CD4-positive, alpha-beta T cell treated with Interleukin-2 at 100 ng/mL for 4 hours (primary cell): ENCODE data around the gene RAB11FIP3.

Source experiments
- DNase-seq: peaks from one replicate; pipeline ENCODE4 v3.0.0-alpha.2; 2020; ENCODE audit warnings: low spot score

The RAB11FIP3 gene

DNA sequence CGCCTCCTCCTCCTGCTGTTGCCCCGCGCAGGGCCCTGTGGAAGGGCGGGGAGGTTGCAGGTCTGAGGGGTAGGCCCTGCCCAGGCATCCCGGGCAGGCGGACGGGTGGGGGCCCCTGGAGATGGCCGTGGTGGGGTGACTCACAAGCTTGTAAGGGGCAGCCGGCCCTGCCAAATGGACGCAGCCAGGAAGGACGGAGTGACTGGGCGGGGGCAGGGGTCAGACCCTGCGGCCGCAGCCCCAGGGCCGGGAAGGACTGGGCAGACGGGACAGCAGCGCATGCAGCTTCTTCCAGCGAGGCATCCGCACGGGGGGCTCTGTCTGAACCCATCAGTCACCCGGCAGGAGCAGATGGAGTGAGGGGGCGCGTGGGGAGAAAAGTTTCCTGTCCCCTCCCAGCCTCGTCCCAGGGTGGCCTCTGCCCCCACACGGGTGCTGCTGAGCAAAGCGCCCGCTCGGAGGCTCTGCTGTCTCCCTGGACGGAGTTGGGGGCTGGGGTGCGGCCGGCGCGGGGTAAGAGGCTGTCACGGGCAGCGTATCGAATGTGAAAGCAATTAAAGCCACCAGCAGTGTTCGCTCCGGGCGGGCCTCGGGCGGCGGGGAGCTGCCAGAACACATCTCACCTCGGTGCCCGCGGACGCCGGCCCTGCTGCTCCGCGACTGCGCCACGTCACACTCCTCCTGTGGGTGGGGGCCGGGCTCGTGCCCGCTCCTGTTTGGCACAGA is 129.4 kb downstream of the RAB11FIP3 start:
- no peak for DNase-seq

DNA sequence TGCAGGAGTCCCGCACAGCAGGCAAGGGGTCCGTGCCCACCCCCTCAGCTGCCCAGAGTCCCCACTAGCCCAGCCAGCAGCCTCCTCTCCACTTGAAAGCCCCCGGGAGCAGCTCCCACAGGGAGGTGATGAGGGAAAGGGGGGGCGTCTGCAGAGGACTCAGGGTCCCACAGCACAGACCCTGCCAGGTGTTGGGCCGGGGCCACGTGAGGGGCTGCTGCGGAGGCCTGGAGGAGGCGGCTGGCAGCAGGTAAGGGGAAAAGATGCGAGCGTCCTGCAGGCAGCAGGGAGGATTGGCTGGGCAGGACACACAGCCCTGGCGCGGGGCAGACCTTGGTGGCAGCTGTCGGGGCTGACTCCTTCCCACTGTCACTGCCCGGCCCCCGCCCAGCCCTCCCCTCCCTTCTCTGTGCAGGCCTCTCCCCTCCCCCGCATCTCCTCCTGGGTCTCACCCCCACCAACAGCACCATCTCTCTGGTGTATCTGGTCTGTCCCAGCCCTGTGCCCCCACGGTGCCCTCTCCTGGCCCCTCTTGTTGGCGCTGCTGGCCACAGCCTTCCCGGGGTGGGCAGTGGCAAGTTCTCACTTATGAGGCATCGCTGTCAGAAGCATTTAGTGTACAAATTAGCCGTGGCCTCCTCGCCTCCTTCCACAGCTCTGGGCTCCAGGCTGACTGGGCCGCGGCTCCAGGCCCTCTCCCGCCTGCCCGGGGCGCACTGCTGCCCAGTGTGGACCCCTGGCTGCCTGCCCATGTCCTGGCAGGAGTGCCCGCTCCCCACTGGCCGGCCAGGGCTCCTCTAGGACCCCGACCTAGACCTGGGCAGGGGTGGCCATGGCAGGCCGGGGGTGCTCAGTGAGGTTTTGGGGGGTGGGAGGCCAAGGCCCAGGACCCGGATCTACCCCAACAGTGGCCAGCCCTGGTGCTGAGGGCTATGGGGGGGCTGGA is 130.4 kb downstream of the RAB11FIP3 start:
- no peak for DNase-seq

DNA sequence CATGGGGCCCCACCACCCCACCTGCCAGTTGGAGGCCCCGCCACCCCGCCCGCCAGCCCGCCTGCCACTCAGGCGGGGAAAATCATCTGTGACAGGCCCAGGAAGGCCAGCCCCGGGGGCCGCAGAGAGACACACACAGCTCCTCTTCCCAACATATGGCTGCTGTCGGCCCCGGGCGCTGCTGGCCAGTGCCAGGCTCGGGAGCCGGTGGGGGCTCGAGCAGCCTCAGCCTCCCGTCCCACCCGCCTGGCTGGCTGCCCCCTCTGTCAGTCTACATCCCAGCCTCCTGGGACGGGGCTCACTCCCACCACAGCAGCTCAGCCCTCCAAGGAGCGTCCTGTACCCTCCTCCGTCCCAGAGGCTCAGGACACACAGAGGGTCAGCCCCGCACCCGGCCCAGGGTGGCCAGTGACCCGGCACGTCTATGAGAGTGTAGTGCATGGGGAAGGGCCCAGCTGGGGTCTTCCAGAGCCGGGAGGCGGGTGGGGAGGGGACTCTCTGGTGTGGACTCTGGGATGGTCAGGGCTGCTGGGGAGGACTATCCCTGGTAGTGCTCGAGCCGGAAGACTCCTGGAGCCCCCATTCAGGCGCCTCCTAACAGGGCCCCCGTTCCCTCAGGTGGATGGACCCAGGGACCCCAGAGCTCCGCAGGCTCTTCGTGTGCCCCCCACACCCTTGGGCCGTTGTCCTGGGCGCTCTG is 131.2 kb downstream of the RAB11FIP3 start:
- no peak for DNase-seq

DNA sequence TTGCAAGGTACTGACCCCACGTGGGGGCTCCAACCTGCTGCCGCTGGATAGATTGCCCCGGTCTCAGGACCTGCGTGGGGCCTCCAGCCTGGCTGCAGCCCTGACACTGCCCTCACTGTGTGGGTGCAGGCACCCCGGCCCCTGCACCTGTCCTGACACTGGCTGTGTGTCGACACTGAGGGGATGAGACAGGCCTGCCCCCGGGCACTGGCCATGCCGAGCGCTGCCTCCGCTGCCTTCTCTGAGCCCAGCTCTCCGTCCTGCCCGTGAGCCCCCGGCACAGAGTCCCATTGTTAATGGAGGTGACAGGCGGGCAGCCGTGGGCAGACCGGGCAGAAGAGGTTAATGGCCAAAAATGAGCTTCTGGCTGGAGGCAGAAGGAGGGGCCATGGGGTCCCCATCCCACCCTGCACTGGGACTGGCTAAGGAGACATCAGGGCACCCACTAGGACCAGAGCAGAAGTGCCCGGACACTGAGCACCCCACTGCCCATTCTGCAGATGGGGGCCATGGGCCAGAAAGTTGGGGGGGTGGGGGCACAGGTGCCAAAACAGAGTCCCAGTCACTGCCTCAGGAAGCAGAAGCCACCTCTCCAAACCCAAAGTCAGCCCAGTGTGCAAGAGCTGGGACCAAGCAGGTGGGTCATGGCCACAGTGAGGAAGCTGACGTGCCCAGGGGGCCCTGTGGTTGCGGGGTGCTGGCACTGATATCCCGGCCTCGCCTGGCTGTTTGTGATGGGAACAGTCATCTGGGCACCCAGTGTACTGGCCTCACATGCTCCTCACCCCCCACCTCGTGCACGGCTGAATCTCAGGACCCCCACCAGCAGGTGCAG is 132.2 kb downstream of the RAB11FIP3 start:
- DNase-seq = no peak

DNA sequence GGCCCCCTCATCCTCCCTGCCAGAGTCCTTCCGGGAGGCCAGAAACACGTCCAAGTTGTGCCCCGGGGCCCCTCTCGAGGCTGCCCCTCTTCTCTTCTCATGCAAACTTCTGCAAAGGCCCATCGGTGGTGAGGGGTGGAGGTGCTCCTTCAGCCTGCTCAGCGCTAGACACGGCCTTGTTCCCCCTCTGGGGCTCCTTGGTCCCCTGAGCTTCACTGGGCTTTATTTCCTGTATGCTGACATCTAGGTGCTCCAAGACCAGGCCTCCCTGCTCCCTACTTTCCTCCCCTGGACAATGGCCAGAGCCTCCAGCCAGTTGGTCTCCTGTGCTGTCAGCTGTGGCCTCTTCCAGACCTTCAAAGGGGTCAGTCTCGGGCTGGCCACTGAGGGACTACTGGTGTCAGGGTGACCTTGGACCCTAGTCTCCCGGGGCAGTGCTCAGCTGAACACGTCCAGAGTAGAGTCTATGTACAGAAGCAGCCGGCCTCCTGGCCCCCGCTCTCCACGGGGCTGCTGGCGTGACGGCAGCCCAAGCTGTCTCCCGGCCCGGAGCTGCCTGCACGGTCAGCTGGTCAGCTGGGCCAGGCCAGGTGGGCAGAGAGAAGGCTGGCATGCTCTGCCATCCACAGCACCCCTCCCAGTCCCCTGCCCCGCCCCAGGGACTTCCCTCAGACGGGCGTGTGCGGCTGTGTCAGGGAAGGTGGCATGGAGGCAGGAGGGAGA is 133.0 kb downstream of the RAB11FIP3 start:
- DNase-seq = no peak

DNA sequence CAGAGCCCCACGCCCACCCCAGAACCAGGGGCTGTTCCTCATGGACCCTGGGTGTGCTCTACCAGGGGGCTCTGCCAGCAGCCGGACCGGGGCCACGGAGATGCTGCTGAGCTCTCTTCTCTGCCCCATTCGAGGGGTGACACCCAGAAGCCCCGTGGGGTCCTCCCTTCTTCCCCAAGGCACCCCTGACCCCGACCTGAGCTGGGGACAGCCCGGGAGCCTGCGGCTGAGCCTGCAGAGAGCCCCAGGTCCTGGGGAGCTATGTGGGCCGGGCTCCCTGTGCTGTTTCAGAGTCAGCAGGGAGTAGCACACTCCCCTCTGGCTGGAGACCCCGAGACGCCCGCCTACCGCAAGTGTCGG is 133.6 kb downstream of the RAB11FIP3 start:
- no peak for DNase-seq

DNA sequence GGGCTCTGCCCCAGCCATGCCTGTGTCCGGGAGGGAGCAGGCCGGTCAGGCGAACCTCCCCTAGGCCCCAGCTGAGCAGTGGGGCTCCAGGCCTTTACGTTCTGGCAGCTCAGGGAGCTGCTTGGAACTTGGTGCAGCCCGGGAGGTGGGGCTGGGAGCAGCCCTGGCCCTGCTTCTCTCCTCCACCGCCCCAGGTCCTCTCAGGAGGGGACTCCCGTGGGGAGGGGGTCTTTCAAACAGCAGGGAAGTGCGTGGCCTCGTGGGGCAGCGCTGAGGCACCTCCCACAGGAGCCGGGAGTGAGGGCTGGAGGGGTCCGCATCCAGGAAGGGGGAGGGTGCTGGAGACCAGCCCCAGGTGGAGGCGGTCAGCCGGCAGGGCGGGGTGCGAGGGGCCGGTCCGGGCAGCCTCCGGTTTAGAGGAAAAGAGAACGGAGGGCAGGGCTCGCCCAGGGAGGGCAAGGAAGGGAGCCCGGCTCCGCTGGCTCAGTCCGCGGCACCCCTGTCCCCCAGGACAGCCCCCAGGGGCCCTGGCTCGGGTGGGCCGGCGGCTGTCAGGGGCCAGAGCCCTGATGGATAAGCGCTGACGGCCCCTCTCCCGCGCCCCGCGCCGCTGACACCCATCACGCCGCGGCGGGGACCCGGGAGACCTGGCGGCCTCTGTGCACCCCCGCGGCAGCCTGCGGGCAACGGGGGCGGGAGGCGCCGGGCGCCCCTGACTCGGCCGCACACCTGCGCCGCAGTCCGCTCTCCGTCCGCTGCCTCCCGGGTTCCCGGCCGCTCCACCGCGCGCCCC is 134.2 kb downstream of the RAB11FIP3 start:
- no peak for DNase-seq

DNA sequence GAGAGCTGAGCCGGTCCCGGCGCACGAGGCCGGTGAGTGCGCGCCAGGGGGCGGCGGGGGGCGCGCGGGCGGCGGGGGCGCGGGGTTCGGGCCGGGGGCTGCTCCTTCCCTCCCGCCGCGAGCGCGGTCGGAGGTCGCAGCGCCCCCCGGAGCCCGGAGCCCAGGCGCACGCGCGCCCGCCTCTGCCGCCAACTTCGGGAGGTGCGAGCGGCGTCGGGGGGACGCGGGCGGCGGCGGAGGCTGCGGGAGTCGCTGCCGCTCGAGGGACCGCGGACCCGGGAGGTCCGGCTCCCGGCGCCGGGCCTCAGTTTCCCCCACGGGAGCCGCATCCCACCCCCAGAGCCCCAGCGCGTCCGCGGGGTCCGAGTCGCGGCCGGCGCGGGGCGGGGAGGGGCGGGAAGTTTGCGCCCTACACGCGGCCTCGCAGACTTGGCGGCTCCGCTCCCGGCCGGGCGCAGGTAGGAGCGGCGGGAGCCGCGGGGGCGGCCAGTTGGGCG is 134.8 kb downstream of the RAB11FIP3 start, which contains the start of gene PRR35:
TSS of gene PRR35 (plus strand) at position 191 of the 497 bp plus-strand sequence. CDS start 2,901 bp downstream, outside the sequence.
- DNase-seq = no peak

DNA sequence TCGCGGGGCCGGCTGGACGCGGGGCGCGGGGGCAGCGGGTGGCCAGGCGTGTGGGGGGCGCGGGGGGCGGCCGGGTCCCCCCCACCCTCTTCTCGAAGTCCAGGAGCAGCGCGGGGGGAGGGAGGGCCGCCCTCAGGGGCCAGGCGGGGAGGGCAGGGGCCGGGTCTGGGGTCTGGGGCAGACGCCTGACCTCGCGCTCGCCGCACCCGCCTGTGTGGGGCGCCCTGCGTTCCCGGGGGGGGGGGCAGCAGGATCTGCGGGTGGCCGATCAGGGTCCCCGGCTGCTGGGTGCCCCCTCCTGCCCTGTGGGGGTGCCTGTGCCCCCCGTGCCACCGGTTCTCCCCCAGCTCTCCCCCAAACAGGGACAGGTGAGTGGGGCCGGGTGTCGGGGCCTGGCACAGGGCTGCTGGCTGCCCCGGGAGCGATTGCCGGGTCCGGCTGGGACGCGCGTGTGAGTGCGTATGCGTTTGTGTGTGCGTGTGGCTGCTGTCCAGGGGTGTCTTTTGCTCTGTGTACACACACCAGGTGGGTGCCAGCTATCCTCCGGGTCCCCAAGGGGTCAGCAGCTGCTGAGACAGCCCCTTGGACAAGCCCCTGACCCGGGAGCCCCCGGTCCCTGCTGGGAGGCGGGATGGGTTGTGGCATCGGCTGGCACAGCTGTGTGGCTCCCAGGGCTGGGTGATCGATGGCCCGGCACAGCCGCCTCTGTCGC is 135.4 kb downstream of the RAB11FIP3 start:
- DNase-seq = no peak

DNA sequence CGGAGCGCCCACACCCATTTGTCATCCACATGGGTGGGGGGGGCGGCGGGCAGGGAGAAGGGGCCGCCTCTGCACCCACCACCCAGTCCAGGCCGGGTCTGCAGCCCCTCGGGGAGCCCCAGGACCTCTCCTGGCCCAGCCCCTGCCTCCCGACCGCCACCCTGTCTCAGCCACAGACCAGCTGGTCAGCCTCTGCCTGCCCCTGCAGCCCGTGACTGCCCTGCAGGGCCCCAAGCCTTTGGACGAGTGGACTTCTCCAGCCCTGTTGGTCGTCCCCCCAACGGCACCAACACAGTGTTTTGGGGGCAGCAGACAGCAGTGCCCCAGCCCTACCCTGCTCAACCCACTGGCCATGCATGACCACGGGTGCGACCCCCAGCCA is 136.0 kb downstream of the RAB11FIP3 start:
- no peak for DNase-seq

DNA sequence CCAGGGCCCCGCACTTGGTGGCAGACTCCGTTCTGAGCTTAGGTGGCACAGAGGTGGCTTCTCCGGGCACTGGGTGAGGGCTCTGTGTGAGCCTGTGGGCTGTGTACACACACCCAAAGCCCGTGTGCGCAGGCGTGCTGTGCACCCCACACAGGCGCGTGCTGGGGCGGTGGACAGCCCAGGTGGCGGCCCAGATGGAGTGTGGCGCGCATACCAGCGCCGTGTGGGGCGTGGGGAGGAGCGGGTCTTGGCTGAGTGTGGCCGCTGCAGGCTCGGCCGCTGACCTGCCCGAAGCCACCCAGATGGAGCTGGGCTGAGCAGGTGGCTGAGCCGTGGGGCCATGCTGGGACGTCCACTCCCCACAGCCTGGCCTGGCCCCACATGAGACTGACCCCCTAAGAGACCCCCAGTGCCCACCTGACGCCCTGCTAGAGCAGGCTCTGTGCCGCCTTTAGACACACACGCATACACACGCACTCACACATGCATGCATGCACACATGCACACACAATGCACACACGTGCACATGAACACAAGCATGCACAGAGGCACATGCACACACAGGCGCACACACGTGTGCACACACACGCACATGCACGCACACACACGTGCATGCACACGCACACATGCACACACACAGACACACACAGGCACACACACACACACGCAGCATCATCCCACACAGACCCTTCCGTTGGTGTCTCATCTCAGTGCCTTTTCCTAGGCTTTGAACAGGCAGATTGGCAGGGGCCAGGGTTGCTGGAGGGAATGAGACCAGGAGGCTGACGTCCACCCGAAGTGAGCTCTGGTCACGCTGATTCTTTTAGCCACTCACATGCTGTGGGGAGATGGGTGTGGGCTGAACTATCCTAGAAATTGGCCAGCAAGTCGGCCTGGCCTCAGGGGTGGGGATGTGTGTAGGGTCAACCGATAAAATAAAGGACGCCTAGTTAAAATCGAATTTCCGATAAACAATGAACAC is 136.8 kb downstream of the RAB11FIP3 start:
- DNase-seq = no peak

DNA sequence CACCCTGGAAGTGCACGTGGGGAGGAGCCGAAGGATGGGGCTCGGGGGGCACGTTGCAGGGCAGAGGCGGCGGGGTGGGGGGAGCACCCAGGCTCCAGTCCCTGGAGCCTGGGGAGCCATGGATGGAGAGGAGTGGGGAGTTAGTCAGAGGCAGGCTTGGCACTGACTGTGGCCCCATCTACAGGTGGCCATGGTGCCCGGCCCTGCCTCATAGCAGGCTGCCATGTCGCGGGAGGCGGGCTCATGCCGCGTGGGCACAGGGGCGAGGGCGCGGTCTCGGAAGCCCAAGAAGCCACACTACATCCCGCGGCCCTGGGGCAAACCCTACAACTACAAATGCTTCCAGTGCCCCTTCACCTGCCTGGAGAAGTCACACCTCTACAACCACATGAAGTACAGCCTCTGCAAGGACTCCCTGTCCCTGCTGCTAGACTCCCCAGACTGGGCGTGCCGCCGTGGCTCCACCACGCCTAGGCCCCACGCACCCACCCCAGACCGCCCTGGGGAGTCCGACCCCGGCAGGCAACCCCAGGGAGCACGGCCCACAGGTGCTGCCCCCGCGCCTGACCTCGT is 137.7 kb downstream of the RAB11FIP3 start:
- no peak for DNase-seq

DNA sequence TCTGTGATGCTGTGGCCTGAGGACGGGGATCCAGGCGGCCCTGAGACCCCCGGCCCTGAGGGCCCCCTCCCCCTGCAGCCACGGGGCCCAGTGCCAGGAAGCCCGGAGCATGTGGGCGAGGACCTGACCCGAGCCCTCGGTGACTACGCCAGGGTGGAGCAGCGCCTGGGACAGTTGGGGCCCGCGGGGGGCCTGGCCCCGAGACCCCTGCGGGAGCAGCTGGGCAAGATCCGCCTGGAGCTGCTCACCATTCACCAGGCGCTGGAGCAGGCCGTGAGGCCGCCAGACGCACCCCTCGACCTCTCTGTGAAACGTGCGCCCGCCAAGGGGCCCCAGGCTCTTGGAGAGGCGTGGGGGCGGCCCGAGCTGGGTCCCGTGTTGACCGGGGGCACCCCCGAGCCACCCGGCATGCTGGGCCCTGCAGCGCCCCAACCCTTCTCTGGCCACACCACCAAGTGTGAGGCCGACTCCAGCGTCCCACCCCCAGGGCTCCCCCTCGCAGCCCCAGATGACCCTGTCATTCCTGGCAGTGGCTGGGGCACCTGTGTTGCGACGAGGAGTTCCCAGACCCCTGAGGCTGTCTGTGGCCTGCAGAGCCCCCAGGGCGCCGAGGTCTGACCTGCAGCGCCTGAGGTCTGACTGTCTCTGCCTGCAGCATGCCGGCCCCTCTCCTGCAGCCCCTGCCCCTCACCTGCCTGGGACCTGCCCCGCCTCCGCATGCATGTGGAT is 139.4 kb downstream of the RAB11FIP3 start:
- DNase-seq = no peak

DNA sequence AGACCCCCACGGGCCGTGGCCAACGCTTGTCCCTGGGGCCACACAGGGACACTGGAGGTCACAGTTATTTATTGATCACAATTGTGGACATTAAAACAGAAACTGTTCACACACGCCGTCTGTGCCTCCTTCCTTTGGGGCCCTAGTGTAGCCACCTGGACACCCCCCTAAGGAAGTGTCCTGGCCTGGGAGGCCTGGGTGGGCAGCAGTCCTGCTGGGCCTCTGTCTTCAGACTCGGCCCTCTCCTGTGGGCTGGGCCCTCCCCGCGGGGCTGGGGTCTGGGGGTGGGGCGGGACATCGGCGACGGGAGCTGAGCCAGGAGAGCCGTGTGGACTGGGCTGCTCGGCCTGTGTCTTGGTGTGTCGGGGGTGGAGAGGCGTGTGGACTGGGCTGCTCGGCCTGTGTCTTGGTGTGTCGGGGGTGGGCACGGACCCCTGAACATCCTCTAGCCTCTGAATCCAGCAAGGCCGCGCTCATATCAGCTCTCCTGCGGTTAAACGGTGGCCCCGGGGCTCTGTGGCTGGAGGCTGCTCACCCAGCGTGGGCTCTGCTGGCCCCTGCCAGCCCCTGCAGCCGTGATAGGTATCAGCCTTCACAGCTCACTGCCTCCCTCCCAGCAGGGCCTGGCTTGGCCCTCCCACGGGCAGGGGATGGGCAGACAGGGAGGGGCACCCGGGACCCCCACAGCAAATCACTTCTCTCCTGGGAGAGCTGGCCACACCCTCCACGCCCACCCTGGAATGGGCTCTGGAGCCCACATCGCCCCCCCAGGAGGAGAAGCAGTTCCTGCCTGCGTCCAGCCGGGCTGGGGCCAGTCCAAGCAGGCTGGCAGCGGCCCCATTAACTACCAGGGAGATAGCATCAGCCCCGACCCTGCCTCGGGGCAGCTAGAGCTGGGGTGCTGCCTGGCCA is 140.2 kb downstream of the RAB11FIP3 start:
- no peak for DNase-seq

DNA sequence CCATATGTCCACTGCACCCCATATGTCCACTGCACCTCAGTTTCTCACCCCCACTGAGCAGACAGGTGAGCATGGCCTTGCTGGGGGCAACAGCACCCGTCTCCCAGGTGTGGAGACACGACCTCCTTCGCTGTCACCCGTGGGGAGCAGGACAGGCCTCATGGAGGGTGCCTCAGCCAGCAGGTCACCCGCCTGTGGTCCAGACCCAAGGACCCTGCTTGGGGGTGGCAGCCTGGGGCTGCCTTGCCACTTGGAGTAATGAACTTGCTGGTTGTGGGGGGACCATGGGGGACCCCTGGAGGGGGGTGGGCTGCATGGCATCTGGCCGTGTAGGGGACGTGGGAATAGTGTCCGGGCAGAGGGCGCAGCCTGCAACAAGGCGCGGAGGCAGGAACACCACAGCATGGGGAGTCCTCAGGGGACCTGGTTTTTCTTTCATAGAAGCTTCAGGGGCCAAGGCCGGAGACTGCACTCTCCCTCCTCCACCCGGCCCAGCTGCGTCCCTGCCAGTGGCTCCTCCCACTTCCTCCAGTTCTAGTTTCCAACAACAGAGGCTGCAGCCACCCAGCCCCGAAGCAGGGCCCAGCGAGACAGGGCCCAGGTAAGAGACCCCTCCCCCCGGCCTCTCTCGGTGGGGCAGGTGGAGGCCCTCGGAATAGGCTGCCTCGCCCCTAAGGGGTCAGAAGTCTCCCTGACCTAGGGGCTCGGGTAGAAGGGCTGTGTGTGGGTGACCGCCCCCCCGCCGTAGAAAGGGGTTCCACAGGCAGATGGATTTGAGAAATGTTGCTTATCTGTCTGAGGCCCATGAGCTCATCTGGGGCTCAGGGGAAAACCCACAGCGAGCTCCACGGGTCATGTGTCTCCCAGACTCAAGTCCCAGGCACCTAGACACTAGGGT is 141.3 kb downstream of the RAB11FIP3 start, which contains the start of gene NHLRC4:
TSS of gene NHLRC4 (plus strand) at position 531 of the 898 bp plus-strand sequence. CDS start 1,043 bp downstream, outside the sequence.
- peak; percentile 46 for DNase-seq
